ENCODE data around the gene YARS2.

- TF ChIP-seq, protein P1, sequence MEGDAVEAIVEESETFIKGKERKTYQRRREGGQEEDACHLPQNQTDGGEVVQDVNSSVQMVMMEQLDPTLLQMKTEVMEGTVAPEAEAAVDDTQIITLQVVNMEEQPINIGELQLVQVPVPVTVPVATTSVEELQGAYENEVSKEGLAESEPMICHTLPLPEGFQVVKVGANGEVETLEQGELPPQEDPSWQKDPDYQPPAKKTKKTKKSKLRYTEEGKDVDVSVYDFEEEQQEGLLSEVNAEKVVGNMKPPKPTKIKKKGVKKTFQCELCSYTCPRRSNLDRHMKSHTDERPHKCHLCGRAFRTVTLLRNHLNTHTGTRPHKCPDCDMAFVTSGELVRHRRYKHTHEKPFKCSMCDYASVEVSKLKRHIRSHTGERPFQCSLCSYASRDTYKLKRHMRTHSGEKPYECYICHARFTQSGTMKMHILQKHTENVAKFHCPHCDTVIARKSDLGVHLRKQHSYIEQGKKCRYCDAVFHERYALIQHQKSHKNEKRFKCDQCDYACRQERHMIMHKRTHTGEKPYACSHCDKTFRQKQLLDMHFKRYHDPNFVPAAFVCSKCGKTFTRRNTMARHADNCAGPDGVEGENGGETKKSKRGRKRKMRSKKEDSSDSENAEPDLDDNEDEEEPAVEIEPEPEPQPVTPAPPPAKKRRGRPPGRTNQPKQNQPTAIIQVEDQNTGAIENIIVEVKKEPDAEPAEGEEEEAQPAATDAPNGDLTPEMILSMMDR (IDR thresholded peaks at IDR 0.05): no peak
- TF ChIP-seq ZFX (IDR thresholded peaks at IDR 0.05; ENCODE audit: borderline replicate concordance): no peak
These were observed 57.4 kb downstream of the YARS2 start for GRCh38 chr12:32698285-32698684.
